Fibroblast of skin of left quadriceps (primary cell): ENCODE data around the gene PSMA6.
A peak's percentile ranks its signal among the peaks of the same experiment; 100 is the strongest.
"Not testable (repeated sequence)": the region's sequence is repeated elsewhere in the genome, so short reads cannot be mapped to it uniquely, and the experiment has no call there.

Source experiments
- DNase-seq, 2 experiments: peaks; one replicate each; pipeline ENCODE4 v3.0.0-alpha.2; 2013; ENCODE audit warnings: low read depth in 2 of 2

PSMA6 gene

DNA sequence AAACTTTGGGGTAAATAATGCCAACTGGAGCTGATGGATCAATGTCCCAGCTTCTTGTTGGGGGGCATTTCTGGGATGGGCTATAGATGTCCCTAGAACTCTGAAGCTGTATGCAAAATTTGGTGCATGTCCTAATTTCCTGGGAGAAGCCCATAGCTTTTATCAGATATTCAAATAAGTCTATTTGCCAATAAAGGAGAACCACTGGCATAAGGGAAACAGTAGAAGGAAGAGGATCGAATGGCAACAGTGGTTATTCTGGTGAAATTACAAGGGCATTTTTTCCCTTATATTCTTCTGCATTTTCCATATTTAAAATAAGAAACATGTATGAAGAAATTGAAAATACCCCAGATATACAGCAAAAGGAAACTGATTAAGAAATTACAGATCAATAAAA lies 34.2 kb downstream of the PSMA6 start:
- DNase-seq = no peak

DNA sequence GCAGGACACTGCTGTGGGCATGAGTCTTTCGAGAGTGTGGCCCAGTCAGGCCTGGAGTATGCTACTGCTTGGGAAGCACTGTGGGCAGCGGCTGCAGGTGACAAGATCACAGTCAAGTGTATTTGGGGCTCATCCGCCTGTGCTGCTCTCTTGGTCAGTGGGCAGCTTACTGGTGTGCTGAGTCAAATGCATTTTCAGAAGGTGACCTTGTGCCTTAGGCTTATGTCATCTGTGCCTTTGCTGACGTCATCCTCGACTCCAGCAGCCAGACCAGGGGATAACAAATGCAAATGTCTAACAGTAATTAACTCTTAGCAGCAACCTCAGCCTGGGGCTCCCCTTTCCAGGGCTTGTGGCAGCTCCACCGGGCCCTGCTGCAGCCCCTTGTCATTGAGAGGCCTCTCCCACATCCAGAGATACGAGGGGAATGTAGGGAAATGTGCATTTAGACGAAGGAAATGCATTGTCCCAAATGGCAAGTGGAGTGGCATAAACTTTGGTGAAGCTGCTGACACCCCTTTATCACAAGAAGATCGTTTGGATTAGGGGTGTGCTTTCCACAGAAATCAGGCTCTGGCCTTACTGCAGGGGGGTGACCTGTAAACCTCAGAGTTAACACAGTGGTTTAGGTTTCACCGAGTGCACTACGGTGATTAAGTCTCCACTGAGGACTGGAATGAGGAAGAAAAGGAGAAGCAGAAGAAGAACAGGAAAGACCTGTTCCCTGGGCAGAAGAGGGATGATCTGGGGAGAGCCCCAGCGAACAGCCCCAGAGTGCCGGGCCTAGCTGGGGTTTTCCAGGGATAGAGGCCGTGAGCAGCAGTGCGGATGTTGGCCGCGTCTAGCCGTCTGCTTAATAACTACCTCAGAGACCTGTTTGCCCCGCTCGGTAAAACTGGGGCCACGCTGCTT lies 39.7 kb downstream of the PSMA6 start:
- no peak for DNase-seq

DNA sequence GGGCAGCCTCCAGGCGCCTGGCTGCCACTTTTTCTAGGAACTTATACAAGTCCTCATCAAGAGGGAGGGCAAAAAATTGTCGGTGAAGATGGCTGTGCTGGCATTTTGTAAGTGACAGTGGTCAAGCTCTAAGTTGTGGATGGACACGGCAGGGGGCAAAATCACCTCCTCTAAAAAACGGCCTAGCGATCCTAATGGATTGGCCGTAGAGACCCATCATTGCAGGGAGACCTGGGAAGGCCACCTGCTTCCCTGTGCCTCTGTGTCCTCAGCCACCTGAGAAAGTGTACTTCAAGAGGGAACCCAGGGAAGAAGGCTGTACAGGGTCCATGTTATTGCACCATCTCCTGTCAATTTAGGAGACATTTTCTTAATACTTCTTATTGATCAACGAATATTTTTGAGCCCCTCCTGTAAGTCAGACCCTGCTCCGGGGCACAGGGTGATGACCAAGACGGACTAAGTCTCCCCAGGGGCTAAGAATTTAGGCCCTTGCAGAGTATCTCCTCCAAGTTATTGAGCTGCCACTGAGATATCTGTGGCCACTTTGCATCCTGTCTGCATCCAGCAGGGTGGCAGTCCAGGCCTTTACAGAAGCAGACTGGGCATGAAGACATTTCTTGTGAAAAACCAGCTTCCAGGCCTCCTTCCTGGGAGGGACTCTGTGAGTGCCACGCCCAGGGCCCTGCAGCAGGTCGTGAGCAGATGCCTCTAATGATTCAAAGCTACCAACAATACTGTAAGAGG lies 40.5 kb downstream of the PSMA6 start:
- no peak for DNase-seq

DNA sequence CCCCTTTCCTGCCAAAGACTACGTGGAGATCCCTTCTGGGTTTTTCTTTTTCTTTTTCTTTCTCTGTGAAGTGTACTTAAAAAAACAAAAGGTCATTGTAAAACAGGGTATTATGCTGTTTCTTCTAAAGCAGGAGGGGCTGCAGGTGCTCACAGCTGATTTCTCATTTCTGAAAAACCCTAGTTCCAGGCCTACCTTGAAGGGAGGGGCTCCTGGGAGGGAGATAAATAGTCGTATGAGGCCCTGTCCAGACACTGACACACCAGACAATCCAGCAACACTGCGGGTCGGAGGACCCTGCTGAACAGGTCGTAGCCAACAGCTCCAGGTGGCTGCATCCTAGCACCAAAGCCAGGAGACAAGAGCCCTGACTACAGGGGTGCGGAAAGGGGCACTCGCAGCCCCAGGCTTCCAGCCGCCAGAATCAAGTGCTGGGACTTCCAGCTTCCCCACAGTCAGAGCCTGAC lies 41.1 kb downstream of the PSMA6 start:
- DNase-seq = no peak

DNA sequence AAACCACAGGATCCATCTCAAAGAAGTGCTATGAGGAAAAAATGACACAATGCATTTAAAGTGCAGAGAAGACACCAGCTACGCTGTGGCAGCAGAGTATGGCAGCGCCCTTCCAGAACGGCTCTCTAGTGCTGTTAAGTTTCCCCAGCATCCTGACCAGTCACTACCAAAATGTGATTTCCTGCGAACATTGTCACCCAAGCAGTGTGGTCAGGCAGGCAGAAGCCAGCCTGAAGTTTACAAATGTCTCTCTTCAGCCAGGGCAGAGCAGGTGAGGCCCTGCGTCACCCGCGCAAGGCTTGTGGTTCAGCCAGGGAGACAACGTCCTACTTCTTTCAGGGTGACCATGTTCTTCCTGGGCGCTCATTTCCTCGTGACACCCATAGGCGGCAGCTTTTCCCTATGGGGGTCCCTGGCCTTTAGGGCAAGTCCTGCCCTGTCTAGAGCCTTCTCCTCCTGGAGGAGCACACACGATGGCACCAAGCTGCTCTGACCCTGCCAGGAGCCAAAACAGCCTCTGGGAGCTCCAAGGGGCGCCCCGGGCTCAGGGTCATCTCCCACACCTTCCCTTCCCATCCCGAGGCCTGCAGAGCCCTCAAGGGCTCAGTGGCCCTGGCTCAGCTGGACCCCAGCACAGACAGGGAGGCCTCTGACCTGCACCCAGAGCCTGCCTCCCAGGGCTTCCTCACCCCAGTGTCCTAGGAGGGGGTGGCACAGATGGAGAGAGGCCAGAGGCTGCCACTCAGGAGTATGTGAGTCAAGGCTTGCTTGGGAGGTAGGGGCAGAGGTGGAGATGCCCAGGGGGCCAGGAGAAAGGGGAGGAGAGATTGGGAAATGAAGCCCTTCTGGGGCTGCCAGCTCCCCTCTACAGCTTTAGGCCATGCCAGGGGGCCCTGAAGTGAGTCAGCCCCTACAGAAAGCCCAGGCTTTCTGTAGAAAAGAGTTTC lies 41.9 kb downstream of the PSMA6 start:
- DNase-seq = no peak

DNA sequence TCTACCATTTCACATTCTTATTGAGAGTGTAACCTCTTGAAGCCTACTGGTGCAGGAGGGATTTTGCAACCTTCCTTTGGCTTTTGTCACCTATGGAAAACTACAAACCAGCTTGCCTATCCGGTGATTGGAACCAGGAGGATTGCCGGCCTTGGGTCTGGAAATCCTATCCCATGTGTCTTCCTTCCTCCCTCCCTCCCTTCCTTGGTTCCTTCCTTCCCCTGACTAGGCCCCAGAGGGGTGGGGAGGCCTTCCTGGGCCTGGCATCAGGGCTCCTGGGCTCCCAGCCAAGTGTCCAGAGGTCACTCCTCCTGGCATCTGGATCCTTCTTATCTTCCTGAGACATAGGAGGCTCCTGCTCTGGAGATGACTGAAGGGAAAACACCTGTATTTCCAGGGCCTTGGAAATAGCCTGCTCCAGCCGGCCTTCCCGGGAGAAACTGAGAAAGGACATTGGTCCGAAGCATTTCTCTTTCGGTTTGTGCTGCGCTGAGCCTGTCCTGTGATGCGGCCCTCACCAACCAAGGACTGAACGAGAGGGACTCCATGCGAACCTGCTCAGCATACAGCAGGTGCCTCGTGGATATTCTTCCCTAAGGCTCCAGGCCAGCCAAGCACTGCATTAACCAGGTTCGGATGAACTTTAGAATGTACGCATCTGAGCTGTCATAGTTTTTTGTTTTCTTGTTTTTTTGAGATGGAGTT lies 43.4 kb downstream of the PSMA6 start:
- no peak for DNase-seq

DNA sequence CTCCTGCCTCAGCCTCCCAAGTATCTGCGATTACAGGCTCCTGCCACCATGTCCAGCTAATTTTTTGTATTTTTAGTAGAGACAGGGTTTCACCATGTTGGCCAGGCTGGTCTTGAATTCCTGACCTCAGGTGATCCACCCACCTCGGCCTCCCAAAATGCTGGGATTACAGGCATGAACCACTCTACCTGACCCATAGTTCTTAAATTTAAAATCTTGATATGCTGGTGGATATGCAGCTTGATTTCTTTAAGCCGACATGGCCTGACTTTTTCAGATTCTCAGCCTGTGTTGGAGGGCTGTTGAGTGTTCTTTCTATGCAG lies 44.0 kb downstream of the PSMA6 start:
- not testable (repeated sequence) for DNase-seq

DNA sequence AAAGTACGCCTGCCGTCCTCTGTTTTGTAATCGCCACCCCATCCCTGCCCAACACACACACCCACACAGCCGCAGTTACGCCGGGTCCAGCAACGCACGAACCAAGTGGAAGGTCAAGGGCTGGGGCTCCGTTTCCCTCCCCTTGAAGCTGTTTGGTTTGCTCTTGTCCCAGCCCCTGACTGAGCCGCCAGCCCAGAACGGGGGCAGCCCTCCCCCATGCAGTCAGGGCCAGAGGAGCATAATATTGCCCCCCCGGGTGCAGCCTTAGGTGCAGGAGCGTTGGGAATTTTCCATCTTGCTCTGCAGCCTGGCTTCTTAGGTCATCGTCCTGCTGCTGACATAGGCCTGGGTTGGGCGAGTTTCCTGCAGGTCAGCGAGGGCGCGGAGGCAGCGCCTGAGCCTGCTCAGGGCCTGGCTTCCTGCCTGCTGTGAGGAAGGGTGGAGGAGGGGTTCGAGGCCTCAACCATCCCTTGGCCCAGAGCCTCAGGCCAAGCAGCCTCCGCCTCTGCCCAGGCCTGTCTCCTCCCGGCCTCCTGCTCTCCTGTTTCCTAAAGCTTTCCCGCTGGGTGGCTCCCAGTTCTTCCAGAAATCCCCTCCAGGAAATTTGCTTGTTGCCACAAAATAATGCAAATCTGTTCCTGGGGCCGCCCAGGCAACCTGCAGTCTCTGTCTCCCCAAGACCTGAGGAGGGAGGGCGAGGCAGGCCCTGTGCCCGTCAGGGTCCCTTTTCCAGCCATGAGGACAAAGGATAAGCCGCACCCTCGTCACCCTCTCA lies 44.5 kb downstream of the PSMA6 start:
- DNase-seq = peak in 1 of 2 experiments; percentile 13

DNA sequence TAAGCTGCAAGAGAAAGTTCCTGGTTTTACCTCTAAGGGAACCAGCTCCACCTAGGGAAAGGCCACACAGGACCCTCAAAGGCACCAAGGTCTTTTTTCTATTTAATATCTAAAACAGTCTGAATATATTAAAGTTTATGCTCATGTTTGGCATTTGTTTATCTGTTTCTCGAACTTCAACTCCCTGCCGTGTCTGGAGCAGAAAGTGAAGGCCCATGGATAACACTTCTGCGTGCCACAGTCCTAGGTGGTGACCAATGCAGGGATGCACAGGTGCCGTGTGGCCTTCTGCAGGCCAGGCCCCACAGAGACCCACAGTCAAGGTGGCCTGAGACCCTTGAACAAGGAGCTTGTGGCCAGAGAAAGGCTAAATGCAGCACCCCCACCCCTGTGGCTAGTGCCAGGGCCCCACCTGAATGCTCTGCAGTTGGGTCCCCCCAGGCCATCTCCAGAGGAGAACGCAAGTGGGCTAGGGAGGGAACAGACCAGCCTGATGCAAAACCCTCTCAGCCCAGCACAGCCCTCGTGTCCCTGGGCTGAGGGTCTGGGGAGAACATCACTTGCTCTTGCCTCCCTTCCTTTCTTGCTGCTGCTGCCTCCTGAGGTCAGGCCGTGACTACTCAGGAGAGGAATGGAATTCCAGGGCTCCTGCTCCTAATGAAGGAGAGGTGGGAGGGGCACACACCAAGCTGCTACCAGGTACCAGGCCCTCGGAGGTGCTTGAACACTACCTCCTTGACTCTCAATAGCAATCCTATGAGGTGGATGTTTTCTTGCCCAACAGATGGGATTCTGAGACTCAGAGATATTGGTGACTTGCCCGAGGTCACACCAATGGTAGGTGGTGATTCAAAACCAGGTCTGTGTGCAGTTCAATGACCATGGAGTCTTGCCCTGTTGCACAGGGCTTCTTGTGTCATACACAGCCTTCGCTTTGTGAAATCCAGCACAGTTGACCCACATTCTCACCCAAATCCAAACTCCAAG lies 45.4 kb downstream of the PSMA6 start:
- no peak for DNase-seq

DNA sequence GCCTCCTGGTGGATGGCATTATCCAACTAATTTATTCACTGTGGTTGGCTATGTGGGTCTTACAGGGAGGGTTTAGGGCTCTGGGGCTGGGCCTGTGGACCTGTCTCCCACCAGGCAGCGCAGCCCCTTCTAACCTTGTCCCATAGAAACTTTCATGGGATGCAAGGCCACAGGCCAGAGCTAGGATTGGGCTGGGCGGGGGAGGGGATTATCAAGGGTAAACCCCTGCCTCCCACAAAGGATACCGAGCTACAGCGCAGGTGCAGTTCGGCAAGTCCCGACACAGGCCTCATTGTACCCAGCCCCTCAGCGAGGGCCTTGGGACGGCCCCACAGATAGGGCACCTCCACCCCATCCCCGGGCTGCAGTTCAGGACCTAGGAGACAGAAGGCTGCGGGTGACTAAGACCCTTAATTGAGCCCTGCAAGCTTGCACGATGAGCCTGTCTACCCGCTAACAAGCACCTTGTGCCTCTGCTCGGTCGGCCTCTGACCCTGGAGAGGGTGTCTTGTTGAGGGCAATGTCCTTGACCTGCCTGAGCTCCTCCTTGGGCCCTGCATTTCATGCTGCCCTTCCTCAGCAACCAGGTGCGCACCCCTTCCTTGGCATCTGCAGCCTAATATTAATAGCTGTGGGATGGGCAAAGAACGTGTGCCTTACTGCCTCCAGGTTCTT lies 46.7 kb downstream of the PSMA6 start:
- DNase-seq = no peak

DNA sequence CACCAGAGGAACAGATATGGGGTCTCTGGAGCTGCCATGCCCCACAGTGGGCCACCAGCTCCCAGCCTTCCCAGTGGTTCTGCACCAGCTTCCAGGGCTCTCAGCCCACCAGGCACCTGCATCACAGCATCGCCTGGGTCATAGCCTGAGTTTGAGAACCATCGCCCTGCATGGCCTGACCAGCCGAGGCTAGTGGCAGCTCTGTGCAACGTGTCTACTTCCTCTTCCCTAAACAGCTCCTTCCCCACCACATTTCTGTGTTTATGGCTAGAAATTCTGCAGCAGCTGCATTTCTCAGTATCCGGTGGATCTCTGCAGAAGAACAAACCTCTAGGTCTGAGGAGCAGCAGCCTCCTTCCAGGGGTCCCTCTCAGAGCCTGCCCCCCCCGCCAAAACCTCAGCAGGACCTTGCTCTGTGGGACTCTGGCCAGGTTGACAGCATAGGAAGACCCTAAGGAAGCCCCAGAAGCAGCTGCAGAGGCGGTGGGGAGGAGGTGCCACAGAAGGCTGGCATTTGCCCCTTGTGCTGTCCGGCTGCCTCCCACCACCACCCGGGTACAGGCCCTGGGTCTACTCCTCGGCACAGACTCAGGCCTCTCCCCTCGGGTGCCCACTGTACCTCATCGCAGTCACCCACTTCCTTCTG lies 47.7 kb downstream of the PSMA6 start:
- DNase-seq = no peak

DNA sequence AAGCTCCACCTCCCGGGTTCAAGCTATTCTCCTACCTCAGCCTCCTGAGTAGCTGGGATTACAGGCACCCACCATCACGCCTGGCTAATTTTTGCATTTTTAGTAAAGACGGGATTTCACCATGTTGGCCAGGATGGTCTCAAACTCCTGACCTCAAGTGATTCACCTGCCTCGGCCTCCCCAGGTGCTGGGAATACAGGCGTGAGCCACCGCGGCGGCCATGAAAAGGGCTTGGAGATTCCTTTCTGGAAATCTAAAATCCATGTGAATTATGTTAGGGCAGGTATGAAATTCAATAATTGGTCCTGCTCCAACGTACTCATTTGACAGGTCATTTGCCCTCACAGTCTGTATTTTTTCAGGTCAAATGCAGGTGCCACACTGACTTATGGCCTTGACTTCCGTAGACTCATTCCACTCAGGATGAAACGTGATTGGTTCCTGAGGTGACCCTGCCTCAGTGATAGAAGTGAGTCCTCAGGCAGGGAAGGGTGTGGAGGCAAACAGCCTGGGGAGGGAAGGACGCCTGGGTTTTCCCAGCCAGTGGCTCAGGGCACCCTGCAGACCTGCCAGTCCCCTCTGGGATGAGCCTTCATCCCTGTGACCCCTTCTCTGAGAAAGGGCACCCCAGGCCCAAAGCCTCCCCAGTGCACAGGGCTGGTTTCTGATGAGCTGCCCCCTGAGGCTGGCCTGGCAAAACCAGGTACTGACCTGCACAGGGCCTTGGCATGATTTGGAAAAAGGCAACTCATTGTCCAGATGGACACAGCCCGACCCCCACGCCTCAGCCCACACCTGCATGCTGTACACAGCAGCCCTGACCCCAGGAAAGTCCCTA lies 48.7 kb downstream of the PSMA6 start:
- DNase-seq = no peak

DNA sequence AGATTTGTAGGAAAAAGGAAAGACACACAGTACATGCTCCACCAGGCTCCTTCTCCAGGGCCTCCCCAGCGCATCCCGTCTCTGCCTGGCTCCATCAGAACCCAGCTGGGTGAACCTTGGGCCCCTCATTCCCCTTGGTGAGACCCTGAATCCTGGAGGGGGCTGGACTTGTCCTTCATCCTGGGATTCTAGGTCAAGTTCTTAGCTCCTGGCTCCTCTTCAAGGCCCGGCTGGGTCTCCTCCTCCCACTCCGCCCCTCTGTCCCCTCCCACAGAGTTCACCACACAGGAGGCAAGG lies 49.2 kb downstream of the PSMA6 start:
- no peak for DNase-seq

DNA sequence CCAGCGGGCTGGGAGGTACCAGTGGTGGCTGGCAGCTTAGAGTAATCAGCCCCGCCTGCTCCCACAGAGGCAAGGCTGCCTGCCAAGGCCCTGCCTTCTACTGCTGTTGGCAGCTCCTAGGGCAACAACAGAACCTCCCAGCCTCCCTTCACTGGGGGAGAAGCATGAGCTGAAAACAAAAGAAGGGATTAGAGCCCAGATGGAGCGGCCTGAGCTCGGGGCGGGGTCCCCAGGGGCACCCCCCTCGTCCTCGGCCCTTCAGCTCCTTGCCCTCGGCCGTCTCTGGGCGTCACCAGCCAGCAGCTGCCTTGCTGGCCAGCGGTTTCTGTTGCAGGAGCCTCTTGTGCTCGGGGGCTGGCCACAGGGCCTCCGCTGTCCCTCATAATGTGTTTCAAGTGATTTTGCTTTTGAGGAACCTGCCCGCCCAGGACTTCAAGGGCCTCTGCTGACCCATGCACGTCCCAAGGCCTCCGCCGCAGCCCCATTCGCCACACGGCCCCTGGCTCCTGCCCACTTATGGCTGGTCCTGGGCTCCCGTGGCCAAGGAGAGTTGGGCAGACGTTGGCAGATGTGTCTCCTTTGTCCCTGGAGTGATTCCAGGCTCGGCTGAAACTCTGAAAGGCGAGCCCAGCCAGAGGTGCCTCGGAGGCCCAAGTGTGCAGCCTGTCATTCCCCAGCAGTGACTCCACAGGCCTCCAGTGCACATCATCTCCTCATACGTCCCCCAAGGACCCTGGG lies 49.7 kb downstream of the PSMA6 start:
- peak in 1 of 2 experiments; percentile 28 for DNase-seq

DNA sequence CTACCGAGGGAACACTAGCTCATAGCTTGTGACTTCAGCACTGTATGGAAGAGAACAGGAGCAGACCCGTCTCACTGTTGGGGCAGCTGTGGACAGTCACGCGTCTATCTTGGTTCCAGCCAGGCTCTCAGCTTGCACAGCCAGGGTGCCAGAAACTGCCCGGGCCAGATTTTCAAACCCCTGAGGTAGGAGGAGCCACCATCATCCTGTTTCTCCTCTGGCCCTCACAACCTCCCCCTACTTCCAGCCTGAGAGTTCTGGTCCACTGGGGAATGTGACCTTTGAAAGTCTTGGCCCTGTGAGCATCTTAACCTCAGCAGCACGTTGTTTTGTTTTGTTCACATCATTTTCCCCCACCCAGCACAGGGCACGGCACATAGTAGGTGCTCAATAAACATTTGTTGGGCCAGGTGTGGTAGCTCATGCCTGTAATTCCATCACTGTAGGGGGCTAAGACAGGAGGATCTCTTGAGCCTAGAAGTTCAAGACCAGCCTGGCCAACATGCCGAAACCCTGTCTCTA lies 50.4 kb downstream of the PSMA6 start:
- DNase-seq = no peak

DNA sequence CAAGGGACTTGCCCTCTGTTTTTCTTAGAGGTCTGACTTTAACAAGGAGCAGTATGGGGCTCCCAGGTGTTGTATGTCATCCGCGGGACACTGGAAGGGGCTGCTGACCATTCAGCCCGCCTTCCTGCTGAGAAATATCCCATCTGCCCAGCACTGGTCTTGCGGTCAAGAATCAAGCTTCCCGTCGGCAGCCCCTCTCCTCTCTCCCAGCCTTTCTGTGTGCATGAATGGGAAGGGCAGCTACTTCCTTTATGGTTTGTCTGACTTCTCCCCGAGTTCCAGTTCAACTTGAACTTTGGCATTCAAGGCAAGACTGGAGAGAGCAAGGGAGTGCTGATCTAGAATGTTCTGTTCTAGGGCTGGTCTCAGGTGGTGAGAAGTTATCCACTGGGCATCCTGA lies 51.5 kb downstream of the PSMA6 start:
- no peak for DNase-seq
